Endodermal cell (in vitro differentiated cells): Measurements from ENCODE around the gene KIDINS220. TPM values are rescaled to one million over a fixed set of nuclear protein-coding genes. Genes with fewer than 3 reads are reported as not detected.

ENCODE experiments used
- DNase-seq: peaks from one replicate; pipeline ENCODE4 v3.0.0-alpha.2; 2017
- H3K27ac ChIP-seq: 2 replicates; pipeline ENCODE4 v1.5.1; 2013; ENCODE audit warnings: mild to moderate bottlenecking, low read depth, low read length, moderate library complexity
- H3K27me3 ChIP-seq: 2 replicates; pipeline ENCODE4 v1.6.1; 2013; ENCODE audit warnings: mild to moderate bottlenecking, low read length, moderate library complexity; ENCODE audit not compliant: insufficient read depth, control insufficient read depth, poor library complexity, severe bottlenecking
- H3K36me3 ChIP-seq: 2 replicates; pipeline ENCODE4 v1.7.0; 2013; ENCODE audit warnings: mild to moderate bottlenecking, low read length, moderate library complexity; ENCODE audit not compliant: control insufficient read depth, insufficient read depth
- H3K4me1 ChIP-seq: one replicate; pipeline ENCODE4 v1.7.0; 2013; ENCODE audit warnings: low read length; ENCODE audit not compliant: control insufficient read depth, insufficient read depth
- H3K4me3 ChIP-seq: 2 replicates; pipeline ENCODE4 v1.5.1; 2013; ENCODE audit warnings: mild to moderate bottlenecking, low read length, moderate library complexity
- H3K9ac ChIP-seq: 2 replicates; pipeline ENCODE4 v1.6.1; 2013; ENCODE audit warnings: mild to moderate bottlenecking, low read length, moderate library complexity; ENCODE audit not compliant: poor library complexity, severe bottlenecking; ENCODE audit errors: extremely low read depth
- H3K9me3 ChIP-seq: 2 replicates; pipeline ENCODE4 v1.6.1; 2013; ENCODE audit warnings: mild to moderate bottlenecking, low read length, moderate library complexity; ENCODE audit not compliant: control insufficient read depth
- H3K27ac Mint-ChIP-seq: 2 replicates; pipeline ENCODE4 v1.8.0; 2020; ENCODE audit warnings: mixed read lengths
- H3K27me3 Mint-ChIP-seq: 2 replicates; pipeline ENCODE4 v1.8.0; 2021; ENCODE audit warnings: mild to moderate bottlenecking, mixed read lengths; ENCODE audit not compliant: insufficient read depth
- H3K36me3 Mint-ChIP-seq: 2 replicates; pipeline ENCODE4 v1.8.0; 2020; ENCODE audit warnings: low read depth, mixed read lengths
- H3K4me1 Mint-ChIP-seq: 2 replicates; pipeline ENCODE4 v1.8.0; 2020; ENCODE audit warnings: mixed read lengths
- H3K4me3 Mint-ChIP-seq: 2 replicates; pipeline ENCODE4 v1.8.0; 2020; ENCODE audit warnings: mild to moderate bottlenecking, moderate library complexity, mixed read lengths
- H3K9me3 Mint-ChIP-seq: 2 replicates; pipeline ENCODE4 v1.8.0; 2020; ENCODE audit warnings: mild to moderate bottlenecking, mixed read lengths
- CTCF ChIP-seq: fragments of 200-600 bp; sonication (generic); conservative IDR thresholded peaks from 2 replicates; pipeline ENCODE4 v1.5.0; 2021; ENCODE audit warnings: antibody characterized with exemption, mild to moderate bottlenecking
- whole genome bisulfite sequencing, 2 experiments: methylation state at CpG; one replicate each; pipeline versions ENCODE4 v1.1.5 to v1.1.7; 2013; ENCODE audit warnings: missing lambda C conversion rate in 2 of 2, mixed read lengths in 1 of 2; ENCODE audit not compliant: insufficient coverage in 1 of 2, insufficient read length in 1 of 2; 5-methylcytosine and 5-hydroxymethylcytosine counted together
- total RNA-seq, 2 donors: library from RNA; stranded (reverse); fragmentation: NEBNext Ultra II Directional in 1 of 2; extraction: Animal tissue kit (Norgen Biotek cat#: 25700) in 1 of 2; gene quantifications; 2 replicates in 1 of 2; 3 replicates in 1 of 2; pipeline ENCODE4 v1.2.1, GENCODE V29; 2021

KIDINS220 gene
- total RNA-seq, 2 donors from 2014 or later, result 33.8 to 35.2 TPM

- no peaks in the 10 kb centered on the region for H3K9me3 Mint-ChIP-seq
- H3K27ac ChIP-seq, result no peak overlapping the region
- WGBS, 2 experiments, result 92 to 96% methylated on average over 4 of the region's 4 CpGs
- H3K4me3 ChIP-seq, result no peak overlapping the region
- no peaks in the 10 kb centered on the region for H3K4me1 Mint-ChIP-seq
- no peaks in the 10 kb centered on the region for H3K9me3 ChIP-seq
- H3K4me1 ChIP-seq, result no peaks in the 10 kb centered on the region
- H3K27me3 ChIP-seq, result no peaks in the 10 kb centered on the region
- no peak overlapping the region for H3K9ac ChIP-seq
- no peaks in the 10 kb centered on the region for H3K36me3 ChIP-seq
- no peak overlapping the region for H3K27ac Mint-ChIP-seq
- no peak overlapping the region for H3K4me3 Mint-ChIP-seq
- DNase-seq, result no peak
- TF ChIP-seq CTCF, result no peak
- no peaks in the 10 kb centered on the region for H3K36me3 Mint-ChIP-seq
- no peaks in the 10 kb centered on the region for H3K27me3 Mint-ChIP-seq
Observed at GRCh38 chr2:8849327-8849726, 11.9 kb upstream of the KIDINS220 start.

GRCh38 chr2:8848328-8849100 is 11.1 kb upstream of the KIDINS220 start:
- no peak overlapping the region for H3K4me3 ChIP-seq
- Mint-ChIP-seq H3K36me3 (no peaks in the 10 kb centered on the region), H3K9me3 (no peaks in the 10 kb centered on the region), H3K27ac (no peak overlapping the region), H3K4me3 (no peak overlapping the region), H3K4me1 (peaks cover 4% of the 10 kb centered on the region), H3K27me3 (no peaks in the 10 kb centered on the region)
- H3K36me3 ChIP-seq, result no peaks in the 10 kb centered on the region
- no peak for TF ChIP-seq CTCF
- H3K9ac ChIP-seq, result no peak overlapping the region
- no peaks in the 10 kb centered on the region for H3K27me3 ChIP-seq
- H3K27ac ChIP-seq, result no peak overlapping the region
- 83 to 95% methylated on average over 1 to 7 of the region's 7 CpGs for WGBS, 2 experiments
- H3K4me1 ChIP-seq, result no peaks in the 10 kb centered on the region
- H3K9me3 ChIP-seq, result no peaks in the 10 kb centered on the region
- no peak for DNase-seq

GRCh38 chr2:8847400-8847799 is 10.0 kb upstream of the KIDINS220 start:
- Mint-ChIP-seq H3K27ac (no peak overlapping the region), H3K9me3 (no peaks in the 10 kb centered on the region), H3K4me3 (no peak overlapping the region), H3K36me3 (no peaks in the 10 kb centered on the region), H3K4me1 (peaks cover 9% of the 10 kb centered on the region), H3K27me3 (no peaks in the 10 kb centered on the region)
- no peaks in the 10 kb centered on the region for H3K27me3 ChIP-seq
- 93 to 94% methylated on average over 6 of the region's 6 CpGs for WGBS, 2 experiments
- H3K9me3 ChIP-seq, result no peaks in the 10 kb centered on the region
- H3K9ac ChIP-seq, result no peak overlapping the region
- DNase-seq, result no peak
- TF ChIP-seq CTCF, result no peak
- no peak overlapping the region for H3K4me3 ChIP-seq
- H3K4me1 ChIP-seq, result no peaks in the 10 kb centered on the region
- H3K27ac ChIP-seq, result no peak overlapping the region
- H3K36me3 ChIP-seq, result no peaks in the 10 kb centered on the region
